CD4-positive, alpha-beta T cell treated with Interleukin-15 for 1 hour (primary cell): ENCODE results near the gene TMEM214.

Experiments
- DNase-seq: peaks from one replicate; pipeline ENCODE4 v3.0.0-alpha.2; 2020

The TMEM214 gene

GRCh38 chr2:27041752-27042151, 9.0 kb downstream of the TMEM214 start:
- DNase-seq = no peak

DNA sequence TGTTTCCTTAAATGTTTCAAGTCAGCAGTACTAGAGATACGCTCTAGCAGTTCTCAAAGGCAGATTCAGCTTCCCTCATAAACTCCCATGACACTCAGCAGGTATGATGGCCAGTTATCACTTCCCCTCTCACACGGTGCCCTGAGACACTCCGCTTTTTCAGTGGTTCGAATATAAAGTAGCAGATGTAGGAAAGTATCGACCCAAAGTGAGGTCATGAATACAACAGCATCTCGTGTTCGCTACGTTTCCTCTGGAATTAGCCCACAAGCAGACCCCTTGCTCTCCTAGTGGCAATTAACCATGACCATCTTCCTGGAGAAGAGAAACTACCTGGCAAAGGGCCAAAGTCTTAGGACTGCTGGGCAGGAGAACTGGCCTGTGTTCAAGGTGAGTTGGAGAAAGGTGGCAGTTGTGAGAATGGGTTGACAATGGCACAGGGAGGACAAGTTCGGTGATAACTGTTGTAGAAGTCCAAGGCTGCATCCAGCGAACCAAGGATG, 9.4 kb downstream of the TMEM214 start:
- peak; percentile 47 for DNase-seq

DNA sequence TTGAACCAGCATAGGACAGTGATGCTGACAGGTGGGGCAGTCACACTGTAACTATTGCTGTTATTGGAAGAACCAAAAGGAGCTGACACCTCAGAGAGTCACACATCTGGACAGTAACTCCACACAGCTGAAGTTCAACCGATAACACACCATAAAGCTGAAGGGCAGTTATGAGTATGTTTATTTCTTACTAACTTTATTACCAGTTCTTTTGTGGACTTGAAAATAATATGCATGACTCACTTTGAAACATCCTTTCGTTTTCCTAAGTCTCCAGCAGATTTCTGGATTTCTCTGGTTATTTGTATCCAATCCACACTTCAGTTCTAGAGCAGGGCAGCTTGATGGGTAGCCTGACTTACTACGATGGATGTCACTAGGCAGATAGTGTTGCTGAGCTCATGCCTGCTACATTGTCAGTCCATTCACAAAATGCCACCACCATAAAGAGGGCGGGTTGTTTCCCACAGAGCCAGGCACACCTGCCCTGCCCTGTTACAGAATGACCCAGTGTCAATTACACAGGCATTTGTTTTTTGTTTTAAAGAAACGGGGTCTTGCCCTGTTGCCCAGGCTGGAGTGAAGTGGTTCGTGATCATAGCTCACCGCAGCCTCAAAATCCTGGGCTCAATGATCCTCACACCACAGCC, 10.3 kb downstream of the TMEM214 start:
- no peak for DNase-seq

GRCh38 chr2:27049422-27050280, 16.9 kb downstream of the TMEM214 start:
- peak; percentile 63 for DNase-seq

GRCh38 chr2:27050281-27050995, 17.7 kb downstream of the TMEM214 start:
- peak; percentile 94 for DNase-seq

DNA sequence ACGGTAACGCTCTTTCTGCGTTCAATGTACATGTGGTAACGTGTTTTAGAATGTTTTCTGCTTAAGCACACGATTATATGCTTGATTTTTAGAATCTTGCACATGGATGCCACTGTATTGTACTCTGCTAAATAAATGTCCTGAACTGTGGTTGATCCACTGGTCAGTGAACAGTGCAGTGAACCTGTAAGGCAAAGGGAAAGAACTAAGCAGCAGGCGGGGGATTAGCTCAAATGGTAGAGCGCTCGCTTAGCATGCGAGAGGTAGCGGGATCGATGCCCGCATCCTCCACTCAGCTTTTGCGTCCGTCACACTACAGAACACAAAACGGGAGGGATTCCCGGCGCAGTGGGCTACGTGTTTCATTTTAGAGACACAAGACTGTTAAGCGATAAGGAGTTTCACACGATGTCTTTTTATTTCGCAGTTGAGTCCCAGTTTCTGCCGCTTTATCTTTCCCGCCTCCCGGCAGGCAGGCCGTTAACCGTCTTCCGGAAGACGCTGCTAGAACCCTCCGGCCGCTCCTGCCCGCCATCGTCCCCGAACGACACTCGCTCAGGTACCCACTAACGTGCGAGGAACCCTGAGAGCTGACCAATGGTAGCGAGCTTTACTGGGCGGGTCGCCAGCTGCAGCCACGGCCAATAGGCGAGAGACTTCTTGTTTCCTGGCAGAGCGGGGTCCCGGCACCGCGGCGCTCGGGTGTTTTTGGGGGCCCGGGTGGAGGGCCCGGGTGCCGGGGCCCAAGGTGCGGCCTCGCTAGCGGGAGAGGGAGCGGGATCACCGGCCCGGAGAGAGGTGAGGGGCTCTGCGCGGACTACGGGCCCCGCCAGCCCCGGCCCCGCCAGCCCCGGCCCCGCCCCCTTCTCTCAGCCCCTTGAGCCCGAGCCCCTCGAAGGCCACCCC, 18.5 kb downstream of the TMEM214 start, which contains the start of gene AGBL5:
AGBL5 (plus strand) TSS at position 673 of the 906 bp plus-strand sequence. CDS start 1,291 bp downstream, outside the sequence.
- peak; percentile 97 for DNase-seq

GRCh38 chr2:27051902-27052645, 19.3 kb downstream of the TMEM214 start:
- no peak for DNase-seq

DNA sequence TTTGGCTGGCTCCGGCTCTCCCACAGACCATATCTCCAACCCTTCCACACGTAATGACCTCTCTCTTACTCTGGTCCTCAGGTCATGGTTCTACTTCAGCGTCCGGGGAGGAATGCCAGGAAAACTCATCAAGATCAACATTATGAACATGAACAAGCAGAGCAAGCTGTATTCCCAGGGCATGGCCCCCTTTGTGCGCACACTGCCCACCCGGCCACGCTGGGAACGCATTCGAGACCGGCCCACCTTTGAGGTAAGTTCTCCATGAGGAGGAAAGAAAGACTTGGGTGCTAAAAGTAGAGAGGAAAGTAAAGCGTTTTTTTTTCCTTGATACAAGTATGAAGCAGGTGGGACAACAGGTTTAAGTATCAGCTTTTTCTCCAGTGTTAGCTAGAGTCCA, 20.6 kb downstream of the TMEM214 start:
- no peak for DNase-seq

- DNase-seq = no peak
These were observed 21.0 kb downstream of the TMEM214 start for GRCh38 chr2:27053776-27054175.

DNA sequence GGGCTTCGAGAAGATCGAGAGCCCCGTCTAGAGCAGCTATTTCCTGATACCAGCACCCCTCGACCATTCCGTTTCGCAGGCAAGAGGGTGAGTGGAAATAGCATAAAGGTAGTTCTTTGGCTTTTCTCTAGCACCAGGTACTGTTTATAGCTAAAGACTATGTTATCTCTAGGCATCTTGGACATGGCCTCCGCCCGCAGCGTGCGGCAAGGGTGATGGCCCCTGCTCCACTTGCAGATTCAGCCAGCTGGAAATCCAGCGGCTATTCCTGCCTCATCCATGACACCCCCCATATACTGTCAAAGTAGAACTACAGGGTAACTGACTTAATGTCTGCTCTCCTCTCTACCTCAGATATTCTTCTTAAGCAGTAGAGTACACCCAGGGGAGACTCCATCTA, 22.0 kb downstream of the TMEM214 start:
- DNase-seq = no peak

DNA sequence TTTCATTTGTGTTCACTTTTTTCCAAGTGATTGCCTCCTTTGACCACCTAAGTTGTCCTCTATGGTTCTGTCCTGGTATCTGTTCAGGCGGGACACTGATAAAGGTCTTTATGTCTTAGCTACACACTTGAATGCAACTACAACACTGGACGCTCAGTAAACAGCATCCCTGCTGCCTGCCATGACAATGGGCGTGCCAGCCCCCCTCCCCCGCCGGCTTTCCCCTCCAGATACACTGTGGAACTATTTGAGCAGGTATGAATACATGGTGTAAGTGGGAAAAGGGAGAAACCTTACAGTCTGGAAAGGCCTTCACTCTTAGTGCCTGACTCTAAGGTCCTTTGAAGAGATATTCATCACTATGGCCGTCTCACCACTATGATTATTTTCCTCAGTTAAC, 24.4 kb downstream of the TMEM214 start:
- no peak for DNase-seq

DNA sequence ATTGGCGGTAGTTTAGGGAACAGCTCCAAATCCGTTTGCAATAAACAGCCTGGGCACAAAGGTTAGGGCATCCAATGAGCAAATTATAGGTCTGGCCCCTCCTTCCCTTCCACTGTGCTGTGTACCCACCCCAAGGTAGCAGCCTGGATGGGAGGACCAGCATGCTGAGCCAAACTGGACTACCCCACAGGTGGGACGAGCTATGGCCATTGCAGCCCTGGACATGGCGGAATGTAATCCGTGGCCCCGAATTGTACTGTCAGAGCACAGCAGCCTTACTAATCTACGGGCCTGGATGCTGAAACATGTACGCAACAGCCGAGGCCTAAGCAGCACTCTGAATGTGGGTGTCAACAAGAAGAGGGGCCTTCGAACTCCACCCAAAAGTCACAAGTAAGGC, 25.4 kb downstream of the TMEM214 start:
- no peak for DNase-seq

- DNase-seq = no peak
These were observed 26.5 kb downstream of the TMEM214 start for GRCh38 chr2:27059141-27059820.

DNA sequence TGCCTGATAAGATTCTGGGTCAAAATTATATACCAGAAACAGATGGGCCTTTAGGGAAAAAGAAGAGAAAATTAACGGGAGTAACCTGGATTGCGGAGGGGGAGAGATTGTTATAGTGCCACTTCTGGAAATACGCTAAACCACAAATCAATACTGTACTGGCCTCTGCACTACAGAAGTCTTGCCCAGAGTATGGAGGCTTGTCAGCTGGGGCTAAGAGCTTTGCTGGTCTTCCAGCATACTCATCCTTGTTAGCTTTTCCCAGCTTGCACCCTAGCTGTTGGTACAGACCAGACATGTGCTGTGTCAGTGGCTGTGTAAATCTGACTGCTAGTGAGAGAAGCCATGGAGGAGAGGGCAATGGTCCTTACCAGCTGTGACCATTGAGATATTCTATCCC, 27.6 kb downstream of the TMEM214 start:
- DNase-seq = no peak

DNA sequence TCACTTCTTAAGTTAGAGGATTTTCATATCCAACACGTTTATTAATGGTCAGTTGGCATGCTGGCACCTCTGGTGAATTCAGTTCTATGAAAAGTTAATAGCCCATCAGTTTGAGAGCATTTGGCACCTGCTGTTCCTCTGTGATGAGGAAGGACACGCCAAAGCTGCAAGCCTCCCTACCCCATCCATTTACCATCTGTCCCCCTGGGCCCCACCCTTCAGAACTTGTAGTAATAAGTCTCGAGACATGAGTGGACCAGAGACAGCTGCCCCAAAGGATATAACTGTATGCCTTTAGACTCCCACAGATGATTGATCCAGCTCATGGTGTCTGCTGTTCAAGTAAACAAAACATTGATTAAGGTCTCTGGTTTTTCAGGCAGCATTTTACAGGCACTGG, 32.4 kb downstream of the TMEM214 start:
- DNase-seq = no peak

GRCh38 chr2:27067385-27067784, 34.6 kb downstream of the TMEM214 start:
- DNase-seq = no peak

GRCh38 chr2:27069436-27069835, 36.7 kb downstream of the TMEM214 start:
- DNase-seq = no peak

GRCh38 chr2:27069961-27070618, 37.3 kb downstream of the TMEM214 start:
- no peak for DNase-seq

DNA sequence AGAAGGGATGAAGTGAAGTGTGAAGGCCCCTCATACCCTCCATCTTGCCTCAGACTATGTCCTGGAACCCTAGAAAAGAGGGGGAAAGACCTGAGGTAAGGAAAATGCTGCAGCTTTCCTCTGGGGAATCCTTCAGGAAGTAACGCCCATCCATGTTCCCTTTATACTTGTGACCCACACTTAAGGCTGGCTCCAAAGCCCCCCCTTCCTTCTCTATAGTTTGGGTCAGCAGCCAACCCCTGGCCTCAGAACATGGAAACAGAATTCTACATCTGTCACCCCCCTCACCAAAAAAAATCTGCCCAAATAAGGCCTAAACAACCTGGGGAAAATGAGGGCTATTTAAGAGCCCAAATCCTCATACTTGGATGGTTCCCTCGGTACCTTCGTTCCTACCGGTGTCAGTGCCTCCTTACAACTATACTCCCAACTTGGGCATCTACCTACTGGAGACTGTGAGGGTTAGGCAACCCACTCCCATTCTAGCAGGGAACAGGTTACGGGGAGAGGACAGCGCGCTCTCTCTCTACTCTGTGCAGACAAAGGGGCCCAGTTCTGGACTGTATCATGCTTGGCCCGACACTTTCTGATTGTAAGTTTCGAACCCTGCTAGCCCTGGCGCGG, 38.0 kb downstream of the TMEM214 start:
- no peak for DNase-seq
